Transverse colon (tissue), 4 donors: ENCODE data around the gene PIP5K1B.

ENCODE experiments used
- CTCF ChIP-seq, 5 experiments: fragments of 200-600 bp in 3 of 5; fragments of 450-650 bp in 2 of 5; sonication (generic) in 3 of 5; IDR thresholded peaks; 1 replicate in 2 of 5; 2 replicates in 3 of 5; pipeline ENCODE4 v1.5.1; 2016 to 2017; ENCODE audit warnings: antibody characterized with exemption in 5 of 5, inconsistent platforms in 3 of 5, mild to moderate bottlenecking in 2 of 5, moderate library complexity in 1 of 5
- EP300 ChIP-seq: sonication (generic); formaldehyde crosslinking; IDR thresholded peaks from one replicate; pipeline ENCODE4 v1.6.1; 2017; ENCODE audit warnings: antibody characterized with exemption, low read depth
- POLR2A ChIP-seq: fragments of 450-650 bp; IDR thresholded peaks from one replicate; pipeline ENCODE4 v1.6.1; 2016; ENCODE audit warnings: antibody characterized with exemption, mild to moderate bottlenecking, moderate library complexity
- POLR2AphosphoS5 ChIP-seq, 3 donors: sonication (generic); formaldehyde crosslinking; IDR thresholded peaks; one replicate each; pipeline ENCODE4 v1.6.1; 2016; ENCODE audit warnings: antibody characterized with exemption in 3 of 3

- TF ChIP-seq CTCF (IDR thresholded peaks at IDR 0.05), result no peak
- no peak for TF ChIP-seq POLR2A
- no peak for TF ChIP-seq POLR2AphosphoS5 (IDR thresholded peaks at IDR 0.05)
- no peak for TF ChIP-seq EP300
These were observed 100.2 kb downstream of the PIP5K1B start for GRCh38 chr9:68804911-68805889.
